Lower lobe of right lung (tissue), 2 donors: ENCODE results near the gene DGKB. TPM values are rescaled to one million over a fixed set of nuclear protein-coding genes. Genes with fewer than 3 reads are reported as not detected.

Source experiments
- ATAC-seq, 2 donors: fragments of 200-7000 bp; cut with Tn5 transposase; one replicate each; pipeline ENCODE4 v1.9.1; 2020 to 2022; ENCODE audit warnings: mild to moderate bottlenecking in 2 of 2, moderate library complexity in 2 of 2
- DNase-seq: peaks from one replicate; pipeline ENCODE4 v3.0.0-alpha.2; 2020
- H3K27ac ChIP-seq: fragments of 200-600 bp; one replicate; pipeline ENCODE4 v1.8.0; 2022
- H3K27me3 ChIP-seq: fragments of 200-600 bp; one replicate; pipeline ENCODE4 v1.8.0; 2022; ENCODE audit warnings: low read depth
- H3K36me3 ChIP-seq: fragments of 200-600 bp; one replicate; pipeline ENCODE4 v1.8.0; 2022; ENCODE audit warnings: mild to moderate bottlenecking
- H3K4me1 ChIP-seq: fragments of 200-600 bp; one replicate; pipeline ENCODE4 v1.8.0; 2022
- H3K4me3 ChIP-seq: fragments of 200-600 bp; one replicate; pipeline ENCODE4 v1.8.0; 2022; ENCODE audit warnings: mild to moderate bottlenecking
- H3K9me3 ChIP-seq: fragments of 200-600 bp; one replicate; pipeline ENCODE4 v1.8.0; 2022
- CTCF ChIP-seq: fragments of 200-600 bp; IDR thresholded peaks from one replicate; pipeline ENCODE4 v1.8.0; 2022; ENCODE audit warnings: antibody characterized with exemption, mild to moderate bottlenecking
- intact Hi-C: fragments of 100-400 bp; cut with DNase I; formaldehyde crosslinking; loops from one replicate; pipeline ENCODE4 v1.11.0; 2022
- total RNA-seq: library from RNA; stranded (reverse); fragmentation: NEBNext Ultra II Directional; extraction: Animal tissue kit (Norgen Biotek cat#: 25700); gene quantifications from one replicate; pipeline ENCODE4 v1.2.1, GENCODE V29; 2021
- donor health status: DM: no; HTN: yes; CAD: no; lungs with severe emphysema.

DGKB gene
- total RNA-seq, 1 donor from 2014 or later: 0.09 TPM

GRCh38 chr7:14868937-14869336, 33.6 kb downstream of the DGKB start:
- no peak overlapping the region for H3K4me3 ChIP-seq
- no peaks in the 10 kb centered on the region for H3K4me1 ChIP-seq
- intact Hi-C loops: no loop called here
- H3K36me3 ChIP-seq: no peaks in the 10 kb centered on the region
- H3K27me3 ChIP-seq: no peaks in the 10 kb centered on the region
- no peak for DNase-seq
- H3K27ac ChIP-seq: no peak overlapping the region
- ATAC-seq: no peak
- no peaks in the 10 kb centered on the region for H3K9me3 ChIP-seq
- TF ChIP-seq CTCF: no peak

GRCh38 chr7:14861456-14861855, 41.1 kb downstream of the DGKB start:
- ATAC-seq: no peak
- intact Hi-C loops: no loop called here
- no peak for DNase-seq

GRCh38 chr7:14859267-14859666, 43.3 kb downstream of the DGKB start:
- intact Hi-C loops: no loop called here
- TF ChIP-seq CTCF: no peak
- no peak for ATAC-seq

More at GRCh38 chr7:14861456-14861855, 41.1 kb downstream of the DGKB start:
- no peak for TF ChIP-seq CTCF
- no peaks in the 10 kb centered on the region for H3K27me3 ChIP-seq
- H3K27ac ChIP-seq: no peak overlapping the region
- no peaks in the 10 kb centered on the region for H3K4me1 ChIP-seq
- no peaks in the 10 kb centered on the region for H3K9me3 ChIP-seq
- H3K4me3 ChIP-seq: no peak overlapping the region
- no peaks in the 10 kb centered on the region for H3K36me3 ChIP-seq

GRCh38 chr7:14858866-14859265, 43.7 kb downstream of the DGKB start:
- Histone ChIP-seq H3K36me3 (no peaks in the 10 kb centered on the region), H3K4me1 (no peaks in the 10 kb centered on the region), H3K27me3 (no peaks in the 10 kb centered on the region), H3K4me3 (no peak overlapping the region), H3K27ac (no peak overlapping the region), H3K9me3 (no peaks in the 10 kb centered on the region)
- ATAC-seq: no peak
- DNase-seq: no peak
- intact Hi-C loops: no loop called here
- no peak for TF ChIP-seq CTCF

More at GRCh38 chr7:14859267-14859666, 43.3 kb downstream of the DGKB start:
- H3K4me1 ChIP-seq: no peaks in the 10 kb centered on the region
- no peak for DNase-seq
- H3K27me3 ChIP-seq: no peaks in the 10 kb centered on the region
- H3K9me3 ChIP-seq: no peaks in the 10 kb centered on the region
- H3K27ac ChIP-seq: no peak overlapping the region
- H3K36me3 ChIP-seq: no peaks in the 10 kb centered on the region
- no peak overlapping the region for H3K4me3 ChIP-seq

GRCh38 chr7:14858410-14858809, 44.1 kb downstream of the DGKB start:
- DNase-seq (no peak), ATAC-seq (no peak)
- Histone ChIP-seq H3K36me3 (no peaks in the 10 kb centered on the region), H3K4me1 (no peaks in the 10 kb centered on the region), H3K4me3 (no peak overlapping the region), H3K9me3 (no peaks in the 10 kb centered on the region), H3K27me3 (no peaks in the 10 kb centered on the region), H3K27ac (no peak overlapping the region)
- no peak for TF ChIP-seq CTCF
- intact Hi-C loops: no loop called here
